SH-SY5Y (cell line): Measurements from ENCODE around the gene DNAH1.

ENCODE experiments used
- GATA2 ChIP-seq: IDR thresholded peaks from 2 replicates; pipeline ENCODE4 v1.6.1; 2011; ENCODE audit warnings: mild to moderate bottlenecking, low read depth, low read length
- GATA3 ChIP-seq: IDR thresholded peaks from 2 replicates; pipeline ENCODE4 v1.6.1; 2011; ENCODE audit warnings: low read depth, mild to moderate bottlenecking, low read length, moderate library complexity

DNA sequence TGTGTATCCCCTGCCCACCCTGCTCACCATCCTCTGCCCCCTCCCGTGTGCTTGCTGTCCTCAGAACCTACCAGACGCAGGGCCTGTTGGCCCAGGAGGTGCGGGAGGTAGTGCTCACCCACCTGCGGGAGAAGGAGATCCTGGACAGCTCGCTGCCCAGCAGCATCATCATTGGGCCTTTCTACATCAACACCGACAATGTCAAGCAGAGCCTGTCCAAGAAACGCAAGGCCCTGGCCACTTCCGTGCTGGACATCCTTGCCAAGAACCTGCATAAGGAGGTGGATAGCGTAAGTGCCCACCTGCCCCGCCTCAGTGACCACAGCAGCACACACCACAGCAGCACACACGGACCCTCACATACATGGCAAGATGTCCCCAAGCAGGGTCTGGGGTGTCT, 33.0 kb downstream of the DNAH1 start:
- TF ChIP-seq GATA2 = no peak
- TF ChIP-seq GATA3 = no peak
